Gastroesophageal sphincter (tissue), 3 donors: ENCODE data around the gene OPCML.

Experiments
- CTCF ChIP-seq, 4 experiments: fragments of 200-600 bp in 2 of 4; fragments of 450-650 bp in 2 of 4; sonication (generic) in 1 of 4; IDR thresholded peaks; one replicate each; pipeline ENCODE4 v1.5.1; 2017 to 2019; ENCODE audit warnings: antibody characterized with exemption in 4 of 4, mild to moderate bottlenecking in 2 of 4, moderate library complexity in 2 of 4
- POLR2A ChIP-seq, 2 donors: fragments of 450-650 bp; IDR thresholded peaks; one replicate each; pipeline ENCODE4 v1.6.1; 2017; ENCODE audit warnings: antibody characterized with exemption in 2 of 2, mild to moderate bottlenecking in 2 of 2, moderate library complexity in 1 of 2

GRCh38 chr11:132895340-132895739 lies 637.0 kb downstream of the OPCML start:
- TF ChIP-seq CTCF (IDR thresholded peaks at IDR 0.05) (no peak), POLR2A (IDR thresholded peaks at IDR 0.05) (no peak)
